Measurements from ENCODE around the gene PBXIP1. TPM values are rescaled to one million over a fixed set of nuclear protein-coding genes. Genes with fewer than 3 reads are reported as not detected.

The PBXIP1 gene
- total and polyA plus RNA-seq, 2 of the 13 experiments (the other 11 are each of a cell fraction or from before 2014, with no cell fraction given), result 16.3 to 31.9 TPM

- TF ChIP-seq ZNF503 (CRISPR knock-in tag; IDR thresholded peaks at IDR 0.05) (no peak), GPN1 (CRISPR knock-in tag; IDR thresholded peaks at IDR 0.05; ENCODE audit: borderline replicate concordance) (no peak), TSC22D2 (CRISPR knock-in tag; IDR thresholded peaks at IDR 0.05; ENCODE audit: borderline replicate concordance) (peak; percentile 98), PAWR (CRISPR knock-in tag; IDR thresholded peaks at IDR 0.05; ENCODE audit: borderline replicate concordance) (peak; percentile 99), CC2D1A (CRISPR knock-in tag; IDR thresholded peaks at IDR 0.05) (peak; percentile 22; the same call in 1 of the 2 replicates), ZNF280D (CRISPR knock-in tag; IDR thresholded peaks at IDR 0.05) (peak; percentile 99), KDM1A (CRISPR knock-in tag; IDR thresholded peaks at IDR 0.05) (0 out of 2 replicates have a peak, but pooled peaks have one; percentile 39), AGO2 (optimal IDR thresholded peaks at IDR 0.05; ENCODE audit: low read depth, low read length) (peak; percentile 63), HOXA3 (CRISPR knock-in tag; IDR thresholded peaks at IDR 0.05) (peak; percentile 95), BRD4 (CRISPR knock-in tag; IDR thresholded peaks at IDR 0.05) (peak; percentile 72), ADNP (CRISPR knock-in tag; IDR thresholded peaks at IDR 0.05) (no peak), PRDM15 (CRISPR knock-in tag; IDR thresholded peaks at IDR 0.05) (peak; percentile 67), ZBTB3 (CRISPR knock-in tag; IDR thresholded peaks at IDR 0.05; ENCODE audit: borderline replicate concordance, low read depth) (peak; percentile 98), TCF7L2 (IDR thresholded peaks at IDR 0.05; ENCODE audit: low read depth, low read length) (no peak), ZNF280B (CRISPR knock-in tag; IDR thresholded peaks at IDR 0.05; ENCODE audit: borderline replicate concordance) (peak; percentile 100), DPF2 (CRISPR knock-in tag; IDR thresholded peaks at IDR 0.05; ENCODE audit: borderline replicate concordance, low read depth) (peak; percentile 69; the same call in 1 of the 2 replicates), SMYD3 (CRISPR knock-in tag; IDR thresholded peaks at IDR 0.05) (peak; percentile 100), RARG (CRISPR knock-in tag; IDR thresholded peaks at IDR 0.05; ENCODE audit: low read depth) (peak; percentile 99)
Measured at GRCh38 chr1:154936555-154937084, 19.3 kb downstream of the PBXIP1 start, which contains the start of gene PMVK (continued).
